AG10803 (cell line): Measurements from ENCODE around the gene PDZD8.
"Not testable (repeated sequence)": the region's sequence is repeated elsewhere in the genome, so short reads cannot be mapped to it uniquely, and the experiment has no call there.

Experiments
- DNase-seq: peaks from one replicate; pipeline ENCODE4 v3.0.0; 2010; ENCODE audit warnings: low read depth
- H3K4me3 ChIP-seq: 2 replicates; pipeline ENCODE4 v1.5.1; 2011; ENCODE audit warnings: mild to moderate bottlenecking, low read length, control low read depth
- TF ChIP-seq, protein P1 (sequence below): conservative IDR thresholded peaks from 2 replicates; pipeline ENCODE4 v1.5.1; 2011; ENCODE audit warnings: mild to moderate bottlenecking, low read length, control low read depth, inconsistent platforms

PDZD8 gene

DNA sequence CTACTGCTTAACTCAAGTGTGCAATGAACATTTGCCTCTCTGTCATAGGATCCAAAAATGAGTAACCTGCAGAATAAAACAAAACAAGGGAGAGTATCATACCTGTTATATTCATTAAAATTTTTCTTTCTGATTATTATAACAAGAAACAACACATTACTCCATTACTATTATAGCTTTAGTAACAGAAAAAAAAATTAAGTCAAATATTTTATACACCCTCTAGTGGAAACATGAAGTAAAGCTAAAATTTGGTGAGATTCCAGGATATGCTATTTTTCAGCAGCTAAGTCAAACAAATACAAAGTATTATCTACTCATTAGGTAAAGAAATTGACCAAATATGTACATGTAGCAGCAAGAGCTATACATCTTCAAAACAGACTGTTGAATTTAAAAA, 56.3 kb downstream of the PDZD8 start:
- DNase-seq: peak; percentile 12
- no peak overlapping the region for H3K4me3 ChIP-seq
- TF ChIP-seq, protein P1, sequence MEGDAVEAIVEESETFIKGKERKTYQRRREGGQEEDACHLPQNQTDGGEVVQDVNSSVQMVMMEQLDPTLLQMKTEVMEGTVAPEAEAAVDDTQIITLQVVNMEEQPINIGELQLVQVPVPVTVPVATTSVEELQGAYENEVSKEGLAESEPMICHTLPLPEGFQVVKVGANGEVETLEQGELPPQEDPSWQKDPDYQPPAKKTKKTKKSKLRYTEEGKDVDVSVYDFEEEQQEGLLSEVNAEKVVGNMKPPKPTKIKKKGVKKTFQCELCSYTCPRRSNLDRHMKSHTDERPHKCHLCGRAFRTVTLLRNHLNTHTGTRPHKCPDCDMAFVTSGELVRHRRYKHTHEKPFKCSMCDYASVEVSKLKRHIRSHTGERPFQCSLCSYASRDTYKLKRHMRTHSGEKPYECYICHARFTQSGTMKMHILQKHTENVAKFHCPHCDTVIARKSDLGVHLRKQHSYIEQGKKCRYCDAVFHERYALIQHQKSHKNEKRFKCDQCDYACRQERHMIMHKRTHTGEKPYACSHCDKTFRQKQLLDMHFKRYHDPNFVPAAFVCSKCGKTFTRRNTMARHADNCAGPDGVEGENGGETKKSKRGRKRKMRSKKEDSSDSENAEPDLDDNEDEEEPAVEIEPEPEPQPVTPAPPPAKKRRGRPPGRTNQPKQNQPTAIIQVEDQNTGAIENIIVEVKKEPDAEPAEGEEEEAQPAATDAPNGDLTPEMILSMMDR: peak; percentile 59

DNA sequence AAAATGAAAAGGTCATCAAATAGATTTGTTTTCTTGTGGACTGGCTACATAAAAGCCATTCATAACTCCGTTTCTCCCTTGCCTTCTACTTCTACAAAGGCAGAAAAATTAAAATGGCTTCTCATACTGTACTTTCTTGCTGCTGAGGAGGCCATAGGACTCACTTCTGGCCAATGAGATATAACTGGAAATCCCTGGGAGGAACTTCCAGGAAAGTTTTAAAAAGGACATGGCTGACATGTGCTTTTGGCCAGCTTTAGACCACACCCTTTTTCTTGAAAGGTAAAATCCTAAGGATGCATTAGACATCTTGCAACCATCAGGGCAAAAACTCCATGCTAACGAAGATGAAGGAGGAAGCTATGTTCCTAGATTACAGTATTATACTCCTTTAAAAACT, 58.5 kb downstream of the PDZD8 start:
- TF ChIP-seq, protein P1: no peak
- H3K4me3 ChIP-seq: no peak overlapping the region
- no peak for DNase-seq

DNA sequence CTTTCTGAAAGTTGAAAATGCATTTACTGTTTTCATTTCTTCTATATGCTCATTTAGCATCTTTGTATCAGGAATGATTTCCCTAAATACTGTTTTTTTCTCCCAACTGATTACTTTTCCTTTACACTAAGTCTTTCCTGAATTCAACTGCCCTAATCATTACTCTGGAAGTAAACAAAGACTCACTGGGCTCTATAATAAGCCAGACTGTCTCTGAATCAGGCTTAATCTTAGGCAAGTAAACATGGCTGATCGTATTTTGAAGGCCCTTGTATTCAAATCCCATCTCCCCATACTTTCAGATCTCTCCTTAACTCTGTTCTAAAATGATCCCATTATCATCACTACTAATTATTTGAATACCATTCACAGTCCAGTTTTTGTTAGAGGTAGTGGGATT, 61.6 kb downstream of the PDZD8 start:
- DNase-seq: no peak
- TF ChIP-seq, protein P1: no peak
- no peak overlapping the region for H3K4me3 ChIP-seq

DNA sequence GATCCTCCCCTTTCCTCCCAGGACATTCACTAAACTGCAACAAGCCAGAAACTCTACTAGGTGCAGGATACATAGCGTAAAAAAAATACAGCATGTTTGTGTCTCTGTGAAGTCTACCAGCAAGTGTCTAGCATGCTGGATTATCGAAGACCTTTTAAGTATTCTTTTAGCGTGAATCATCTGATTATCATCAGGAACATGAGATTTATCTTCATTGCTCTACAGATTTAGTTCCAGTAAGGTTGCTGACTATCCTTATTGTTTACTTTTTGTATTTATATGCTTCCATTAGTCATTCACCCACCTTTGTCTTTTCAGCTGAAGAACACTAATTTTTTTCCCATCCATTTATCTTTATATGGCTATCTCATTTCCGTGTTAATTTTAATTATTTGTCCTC, 62.8 kb downstream of the PDZD8 start:
- TF ChIP-seq, protein P1: no peak
- DNase-seq: no peak
- H3K4me3 ChIP-seq: no peak overlapping the region

DNA sequence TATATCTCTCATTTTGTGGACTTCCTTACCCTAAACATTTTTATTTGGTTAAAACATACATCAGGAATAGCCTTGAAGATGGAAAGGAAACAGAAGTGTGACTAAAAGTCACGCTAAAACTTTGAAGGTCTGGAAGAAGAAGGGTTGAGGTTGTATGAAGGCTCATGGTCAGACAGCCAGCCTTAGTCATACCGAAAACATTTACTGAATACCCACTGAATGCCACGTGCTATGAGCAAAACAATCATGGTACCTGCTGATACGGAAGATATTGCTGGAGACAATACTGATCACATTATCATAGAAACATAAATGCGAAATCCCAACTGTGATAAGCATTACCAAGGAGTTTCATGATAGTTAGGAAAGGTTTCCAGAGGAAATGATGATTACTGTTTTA, 64.0 kb downstream of the PDZD8 start:
- no peak for DNase-seq
- no peak overlapping the region for H3K4me3 ChIP-seq
- TF ChIP-seq, protein P1: no peak

DNA sequence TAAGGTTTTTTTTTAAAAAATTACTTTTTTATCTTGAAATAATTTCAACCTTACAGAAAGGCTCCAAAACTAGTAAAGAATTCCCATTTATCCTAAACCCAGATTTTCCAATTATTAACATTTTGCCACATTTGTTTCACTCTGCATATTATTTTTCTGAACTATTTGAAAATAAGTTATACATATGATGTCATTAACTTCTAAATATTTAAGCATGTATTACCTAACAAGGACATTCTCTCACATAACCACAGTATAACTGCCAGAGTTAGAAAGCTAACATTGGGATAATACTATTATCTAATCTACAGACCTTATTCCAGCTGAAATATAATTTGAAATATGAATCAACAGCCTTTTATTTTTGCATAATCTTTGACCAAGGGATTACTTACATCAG, 68.6 kb downstream of the PDZD8 start:
- TF ChIP-seq, protein P1: no peak
- no peak overlapping the region for H3K4me3 ChIP-seq
- no peak for DNase-seq

DNA sequence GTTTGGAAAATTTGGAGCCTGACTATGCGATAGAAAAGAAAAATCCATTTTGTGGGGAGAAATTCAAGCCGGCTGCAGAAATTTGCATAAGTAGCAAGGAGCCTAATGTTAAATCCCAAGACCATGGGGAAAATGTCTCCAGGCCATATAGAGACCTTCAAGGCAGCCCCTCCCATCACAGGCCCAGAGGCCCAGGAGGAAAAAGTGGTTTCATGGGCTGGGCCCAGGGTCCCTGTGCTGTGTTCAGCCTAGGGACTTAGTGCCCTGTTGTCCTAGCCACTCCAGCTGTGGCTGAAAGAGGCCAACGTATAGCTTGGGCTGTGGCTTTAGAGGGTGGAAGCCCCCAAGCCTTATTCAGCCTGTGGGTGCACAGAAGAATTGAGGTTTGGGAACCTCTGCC, 71.8 kb downstream of the PDZD8 start:
- H3K4me3 ChIP-seq, DNase-seq: not testable (repeated sequence)

DNA sequence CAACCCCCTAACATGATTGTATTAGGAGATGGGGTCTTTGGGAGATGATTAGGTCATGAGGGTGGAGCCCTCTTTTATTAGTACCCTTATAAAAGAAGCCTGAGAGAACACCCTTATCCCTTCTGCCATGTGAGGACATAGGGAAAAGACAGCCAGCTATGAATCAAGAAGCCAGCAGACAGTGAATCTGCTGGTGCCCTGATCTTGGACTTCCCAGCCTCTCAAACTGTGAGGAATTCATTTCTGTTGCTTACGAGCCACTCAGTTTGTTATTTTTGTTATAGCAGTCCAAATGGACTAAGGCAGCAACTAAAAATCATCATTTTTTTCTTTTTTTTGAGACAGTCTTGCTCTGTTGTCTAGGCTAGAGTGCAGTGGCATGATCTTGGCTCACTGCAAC, 74.6 kb downstream of the PDZD8 start:
- TF ChIP-seq, protein P1: no peak
- no peak overlapping the region for H3K4me3 ChIP-seq
- DNase-seq: no peak
